Loucy (cell line): ENCODE measurements around the gene TARBP2.

Experiments used
- H2AFZ ChIP-seq: fragments of 200-600 bp; sonication (generic); 2 replicates; pipeline ENCODE4 v1.6.0; 2016; ENCODE audit warnings: antibody characterized with exemption, mild to moderate bottlenecking, low read length, moderate library complexity
- H3F3A ChIP-seq: fragments of 200-600 bp; 2 replicates; pipeline ENCODE4 v1.6.0; 2016; ENCODE audit warnings: antibody characterized with exemption, low read depth, mild to moderate bottlenecking
- H3K27me3 ChIP-seq: fragments of 200-600 bp; sonication (generic); 2 replicates; pipeline ENCODE4 v1.6.1; 2014; ENCODE audit warnings: low read length, mild to moderate bottlenecking; ENCODE audit not compliant: insufficient read depth, poor library complexity, severe bottlenecking
- H3K36me3 ChIP-seq: fragments of 200-600 bp; sonication (generic); 2 replicates; pipeline ENCODE4 v1.6.1; 2016; ENCODE audit warnings: low read length; ENCODE audit not compliant: insufficient read depth
- H3K4me1 ChIP-seq: fragments of 200-600 bp; sonication (generic); 2 replicates; pipeline ENCODE4 v1.5.1; 2014; ENCODE audit warnings: low read length, mild to moderate bottlenecking; ENCODE audit not compliant: insufficient read depth, poor library complexity, severe bottlenecking
- H3K4me2 ChIP-seq: fragments of 200-600 bp; sonication (generic); 2 replicates; pipeline ENCODE4 v1.6.0; 2014; ENCODE audit warnings: antibody characterized with exemption, low read length, low read depth, mild to moderate bottlenecking; ENCODE audit not compliant: poor library complexity, severe bottlenecking
- H3K4me3 ChIP-seq: fragments of 200-600 bp; sonication (generic); 2 replicates; pipeline ENCODE4 v1.5.1; 2014; ENCODE audit warnings: low read length, mild to moderate bottlenecking, mixed read lengths; ENCODE audit not compliant: poor library complexity, severe bottlenecking
- H3K79me2 ChIP-seq: fragments of 200-600 bp; sonication (generic); 2 replicates; pipeline ENCODE4 v1.6.1; 2014; ENCODE audit warnings: low read length; ENCODE audit not compliant: insufficient read depth
- H3K9ac ChIP-seq: fragments of 200-600 bp; sonication (generic); 2 replicates; pipeline ENCODE4 v1.6.0; 2014; ENCODE audit warnings: mild to moderate bottlenecking, low read depth, low read length, moderate library complexity; ENCODE audit not compliant: poor library complexity, severe bottlenecking
- H3K9me2 ChIP-seq: fragments of 200-600 bp; sonication (generic); replicated peaks from 2 replicates; pipeline ENCODE4 v1.6.1; 2016; ENCODE audit warnings: low read depth, low read length, mixed read lengths
- H3K9me3 ChIP-seq: fragments of 200-600 bp; sonication (generic); 2 replicates; pipeline ENCODE4 v1.6.1; 2014; ENCODE audit warnings: mild to moderate bottlenecking, antibody characterized with exemption, low read length, low read depth; ENCODE audit not compliant: insufficient read depth
- H4K20me1 ChIP-seq: fragments of 200-600 bp; sonication (generic); 2 replicates; pipeline ENCODE4 v1.6.0; 2014; ENCODE audit warnings: antibody characterized with exemption, low read length, mild to moderate bottlenecking; ENCODE audit not compliant: insufficient read depth, poor library complexity, severe bottlenecking
- CTCF ChIP-seq: fragments of 200-600 bp; sonication (generic); conservative IDR thresholded peaks from 2 replicates; pipeline ENCODE4 v1.5.1; 2014; ENCODE audit warnings: mild to moderate bottlenecking, antibody characterized with exemption, low read length
- EZH2phosphoT487 ChIP-seq: fragments of 200-600 bp; IDR thresholded peaks from 2 replicates; pipeline ENCODE4 v1.6.1; 2018; ENCODE audit warnings: antibody characterized with exemption, mild to moderate bottlenecking, moderate library complexity, borderline replicate concordance

Gene TARBP2

DNA sequence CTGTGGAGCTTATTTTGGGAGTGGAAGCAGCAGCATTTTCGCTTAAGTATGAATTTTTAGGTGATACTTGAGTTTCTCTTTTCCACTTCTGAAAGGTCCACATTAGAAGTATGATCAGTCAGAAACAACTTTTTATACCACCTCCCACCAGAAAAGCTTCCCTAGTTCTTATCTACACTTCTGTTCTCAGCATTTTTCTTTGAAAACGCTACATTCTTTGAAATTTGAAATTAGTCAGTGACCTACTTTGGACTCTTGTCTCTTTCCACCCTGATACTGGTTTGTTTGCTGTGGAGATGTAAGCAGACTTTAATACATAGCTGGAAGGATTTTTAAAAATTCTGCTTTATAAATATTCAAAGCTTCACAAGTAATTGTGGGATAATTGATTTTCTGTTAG lies 27.0 kb upstream of the TARBP2 start:
- Histone ChIP-seq H3K4me3 (no peak overlapping the region), H3K9me3 (no peaks in the 10 kb centered on the region), H3F3A (no peaks in the 10 kb centered on the region), H3K9ac (peak overlapping the region; percentile 7), H3K27me3 (no peaks in the 10 kb centered on the region), H3K36me3 (peaks cover 96% of the 10 kb centered on the region), H3K4me1 (no peaks in the 10 kb centered on the region), H4K20me1 (peaks cover 89% of the 10 kb centered on the region), H3K9me2 (no peaks in the 10 kb centered on the region), H2AFZ (no peak overlapping the region), H3K4me2 (no peak overlapping the region), H3K79me2 (peaks cover 75% of the 10 kb centered on the region)
- TF ChIP-seq EZH2phosphoT487 (no peak), CTCF (no peak)

- Histone ChIP-seq H4K20me1 (peaks cover 95% of the 10 kb centered on the region), H3K4me1 (no peaks in the 10 kb centered on the region), H3K27me3 (no peaks in the 10 kb centered on the region), H3K4me2 (no peak overlapping the region), H3K79me2 (peaks cover 78% of the 10 kb centered on the region), H3F3A (no peaks in the 10 kb centered on the region), H3K4me3 (no peak overlapping the region), H2AFZ (no peak overlapping the region), H3K9me3 (no peaks in the 10 kb centered on the region), H3K36me3 (peaks cover 96% of the 10 kb centered on the region), H3K9me2 (no peaks in the 10 kb centered on the region), H3K9ac (no peak overlapping the region)
- TF ChIP-seq CTCF: no peak
- no peak for TF ChIP-seq EZH2phosphoT487
Measured at GRCh38 chr12:53474819-53475218, 26.3 kb upstream of the TARBP2 start.

DNA sequence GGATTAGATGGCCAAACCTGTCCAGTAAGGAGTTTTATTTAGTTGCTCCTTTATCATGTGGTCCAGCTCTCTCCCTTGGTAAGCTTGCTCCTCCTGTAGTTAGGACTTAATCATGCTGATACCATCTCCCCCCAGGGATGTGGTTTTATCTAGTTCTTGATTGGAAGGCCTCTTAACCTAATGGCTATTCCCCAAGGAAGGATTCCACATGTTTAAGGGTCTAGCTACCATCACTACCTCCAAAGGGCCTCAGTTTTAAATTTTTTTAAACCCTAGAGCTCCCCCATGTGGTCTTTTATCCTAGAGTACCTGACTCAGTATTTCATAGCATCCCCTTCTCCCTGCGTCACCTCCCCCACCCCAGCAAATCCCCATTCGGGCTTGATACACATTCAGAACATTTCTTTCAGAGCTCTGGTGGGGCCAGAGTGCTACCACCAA lies 24.3 kb upstream of the TARBP2 start:
- Histone ChIP-seq H3K79me2 (peaks cover 72% of the 10 kb centered on the region), H3K27me3 (no peaks in the 10 kb centered on the region), H3K4me3 (no peak overlapping the region), H2AFZ (no peak overlapping the region), H3K9me3 (no peaks in the 10 kb centered on the region), H3K9ac (no peak overlapping the region), H3K4me2 (no peak overlapping the region), H3F3A (peaks cover 4% of the 10 kb centered on the region; the same call in 1 of the 2 replicates), H3K36me3 (peaks cover 97% of the 10 kb centered on the region), H3K9me2 (no peaks in the 10 kb centered on the region), H3K4me1 (no peaks in the 10 kb centered on the region), H4K20me1 (peaks cover 93% of the 10 kb centered on the region)
- TF ChIP-seq CTCF (peak; percentile 60), EZH2phosphoT487 (no peak)
